Large intestine (tissue), 3 donors: Measurements from ENCODE around the gene ARID4B. TPM values are rescaled to one million over a fixed set of nuclear protein-coding genes. Genes with fewer than 3 reads are reported as not detected.

ENCODE experiments used
- DNase-seq, 2 donors: peaks; one replicate each; pipeline versions ENCODE4 v3.0.0 to v3.0.0-alpha.2; 2013
- H3K27ac ChIP-seq: one replicate; pipeline ENCODE4 v1.5.1; 2013; ENCODE audit warnings: low read length
- H3K27me3 ChIP-seq: 2 replicates; pipeline ENCODE4 v1.6.1; 2013; ENCODE audit warnings: low read length; ENCODE audit not compliant: control insufficient read depth, insufficient read depth
- H3K36me3 ChIP-seq: 2 replicates; pipeline ENCODE4 v1.6.1; 2013; ENCODE audit warnings: low read length; ENCODE audit not compliant: control insufficient read depth, insufficient read depth
- H3K4me1 ChIP-seq: one replicate; pipeline ENCODE4 v1.6.1; 2013; ENCODE audit warnings: low read length; ENCODE audit not compliant: control insufficient read depth, insufficient read depth
- H3K4me3 ChIP-seq: one replicate; pipeline ENCODE4 v1.5.1; 2013; ENCODE audit warnings: low read length
- H3K9me3 ChIP-seq: one replicate; pipeline ENCODE4 v1.6.1; 2013; ENCODE audit warnings: mild to moderate bottlenecking, low read depth, low read length, moderate library complexity; ENCODE audit not compliant: control insufficient read depth
- WGBS: methylation state at CpG from one replicate; pipeline ENCODE4 v1.1.5; 2013; ENCODE audit warnings: low lambda C conversion rate; ENCODE audit not compliant: insufficient coverage; 5-methylcytosine and 5-hydroxymethylcytosine counted together
- polyA plus RNA-seq: library from polyadenylated mRNA; unstranded; fragments of 120-200 nt; gene quantifications from one replicate; pipeline ENCODE4 v1.2.1, GENCODE V29; 2013

ARID4B gene
- polyA plus RNA-seq, 1 donor: 27.0 TPM

GRCh38 chr1:235131961-235132360, 196.0 kb downstream of the ARID4B start:
- Histone ChIP-seq H3K4me1 (no peaks in the 10 kb centered on the region), H3K27me3 (no peaks in the 10 kb centered on the region), H3K4me3 (no peak overlapping the region), H3K36me3 (peaks cover 35% of the 10 kb centered on the region), H3K9me3 (no peaks in the 10 kb centered on the region), H3K27ac (no peak overlapping the region)
- DNase-seq: no peak
- 83% methylated on average over 1 of the region's 6 CpGs for WGBS

DNA sequence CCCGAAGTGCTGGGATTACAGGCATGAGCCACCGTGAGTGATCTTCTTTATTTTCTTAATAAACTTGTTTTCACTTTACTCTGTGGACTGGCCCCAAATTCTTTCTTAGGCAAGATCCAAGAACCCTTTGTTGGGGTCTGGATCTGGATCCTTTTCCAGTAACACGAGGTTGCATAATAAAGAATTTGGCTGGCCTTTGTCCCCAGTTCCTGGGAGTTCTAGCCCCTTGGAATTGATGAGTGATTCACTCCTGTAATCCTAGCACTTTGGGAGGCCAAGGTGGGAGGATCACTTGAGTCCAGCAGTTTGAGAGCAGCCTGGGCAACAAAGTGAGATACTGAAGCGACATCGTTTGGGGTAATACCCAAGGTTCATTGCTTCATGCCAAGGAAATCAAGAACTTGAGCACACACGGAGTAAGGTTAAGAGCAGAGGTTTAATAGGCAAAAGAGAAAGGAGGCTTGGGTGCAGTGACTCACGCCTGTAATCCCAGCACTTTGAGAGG, 197.2 kb downstream of the ARID4B start:
- Histone ChIP-seq H3K9me3 (no peaks in the 10 kb centered on the region), H3K27me3 (no peaks in the 10 kb centered on the region), H3K27ac (no peak overlapping the region), H3K4me3 (no peak overlapping the region), H3K36me3 (peaks cover 29% of the 10 kb centered on the region), H3K4me1 (no peaks in the 10 kb centered on the region)
- no peak for DNase-seq
- 80% methylated on average over 1 of the region's 7 CpGs for WGBS

- no peak for DNase-seq
- no CpG with 5 or more reads among the region's 4 CpGs for WGBS
- Histone ChIP-seq H3K36me3 (peaks cover 25% of the 10 kb centered on the region), H3K4me1 (no peaks in the 10 kb centered on the region), H3K27me3 (no peaks in the 10 kb centered on the region), H3K27ac (no peak overlapping the region), H3K4me3 (no peak overlapping the region), H3K9me3 (no peaks in the 10 kb centered on the region)
Observed at GRCh38 chr1:235129774-235130570, 198.0 kb downstream of the ARID4B start.

DNA sequence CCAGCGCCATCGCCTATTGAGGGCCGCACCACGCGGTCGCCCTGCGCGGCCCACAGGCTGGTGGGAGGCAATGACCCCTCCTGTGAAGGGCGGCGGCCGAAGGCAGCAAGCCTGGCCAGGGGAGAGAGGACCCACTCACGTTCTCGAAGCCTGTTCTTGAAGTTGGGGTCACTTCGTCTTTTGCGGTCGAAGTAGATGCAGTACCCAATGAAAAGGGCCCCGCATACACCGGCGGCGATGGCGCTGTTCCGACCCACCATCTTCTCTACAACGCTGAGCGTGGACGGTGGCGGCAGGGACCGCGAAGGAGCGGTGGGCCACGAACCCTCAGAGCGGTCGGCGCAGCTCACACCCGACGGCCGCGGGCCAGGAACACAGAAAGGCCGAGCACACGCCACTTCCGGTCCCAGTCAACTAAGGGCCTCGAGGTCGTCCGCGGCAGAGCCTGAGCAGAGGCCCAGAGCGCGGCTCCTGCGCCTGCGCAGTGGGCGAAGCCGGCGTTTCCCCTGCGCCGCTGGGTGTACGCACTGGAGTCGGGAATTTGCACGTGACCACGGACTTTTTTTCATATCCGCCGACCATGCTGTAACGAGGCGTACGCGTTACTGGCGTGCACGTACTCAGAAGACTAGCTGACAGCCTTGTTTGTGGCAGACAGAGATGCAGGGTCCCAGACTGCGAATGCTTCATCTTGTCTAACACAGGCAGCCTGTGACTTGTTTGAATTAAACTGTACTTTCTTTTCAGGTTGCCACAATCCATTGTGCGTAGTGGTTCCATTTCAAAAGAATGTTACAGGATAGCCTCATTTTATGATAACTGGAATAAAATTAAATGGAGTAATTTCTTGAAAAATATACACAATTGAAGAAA, 199.3 kb downstream of the ARID4B start, which contains the start of gene TOMM20:
Gene TOMM20 (minus strand): TSS at position 382 of the 873 bp plus-strand sequence. CDS start 122 bp downstream, at position 260.
- Histone ChIP-seq H3K9me3 (no peaks in the 10 kb centered on the region), H3K4me3 (peak within 1 kb of the TSS; percentile 98), H3K4me1 (no peaks in the 10 kb centered on the region), H3K27ac (peak within 1 kb of the TSS; percentile 88), H3K36me3 (peaks cover 23% of the 10 kb centered on the region), H3K27me3 (no peaks in the 10 kb centered on the region)
- WGBS: no CpG with 5 or more reads among the region's 67 CpGs
- peak; percentile 99 to 100 for DNase-seq

GRCh38 chr1:235127732-235128455, 200.1 kb downstream of the ARID4B start:
- Histone ChIP-seq H3K9me3 (no peaks in the 10 kb centered on the region), H3K4me1 (no peaks in the 10 kb centered on the region), H3K4me3 (peak overlapping the region; percentile 98), H3K36me3 (peaks cover 18% of the 10 kb centered on the region), H3K27ac (peak overlapping the region; percentile 88), H3K27me3 (no peaks in the 10 kb centered on the region)
- DNase-seq: peak; percentile 35 to 76
- 0% methylated on average over 2 of the region's 35 CpGs for WGBS

GRCh38 chr1:235127203-235127602, 200.8 kb downstream of the ARID4B start:
- Histone ChIP-seq H3K4me3 (peak overlapping the region; percentile 98), H3K27me3 (no peaks in the 10 kb centered on the region), H3K4me1 (no peaks in the 10 kb centered on the region), H3K9me3 (no peaks in the 10 kb centered on the region), H3K36me3 (peaks cover 20% of the 10 kb centered on the region), H3K27ac (peak overlapping the region; percentile 38)
- DNase-seq: peak in 1 of 2 donors; percentile 20
- WGBS: no CpG with 5 or more reads among the region's 4 CpGs

GRCh38 chr1:235124665-235125064, 203.3 kb downstream of the ARID4B start:
- 86% methylated on average over 1 of the region's 1 CpG for WGBS

DNA sequence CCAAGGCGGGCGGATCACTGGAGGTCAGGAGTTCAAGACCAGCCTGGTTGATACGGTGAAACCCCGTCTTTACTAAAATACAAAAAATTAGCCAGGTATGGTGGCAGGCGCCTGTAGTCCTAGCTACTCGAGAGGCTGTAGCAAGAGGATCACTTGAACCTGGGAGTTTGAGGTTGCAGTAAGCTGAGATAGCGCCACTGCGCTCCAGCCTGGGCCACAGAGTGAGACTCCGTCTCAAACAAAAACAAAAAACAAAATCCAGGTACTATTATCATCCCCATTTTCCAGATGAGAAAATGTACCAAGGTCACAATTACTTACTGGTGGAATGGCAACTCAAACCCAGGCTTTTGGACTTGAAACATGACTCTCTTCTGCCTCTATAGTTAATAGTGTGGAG, 203.9 kb downstream of the ARID4B start:
- Histone ChIP-seq H3K27me3 (no peaks in the 10 kb centered on the region), H3K4me1 (no peaks in the 10 kb centered on the region), H3K27ac (no peak overlapping the region), H3K36me3 (peaks cover 29% of the 10 kb centered on the region), H3K4me3 (no peak overlapping the region), H3K9me3 (no peaks in the 10 kb centered on the region)
- no peak for DNase-seq
- no CpG with 5 or more reads among the region's 9 CpGs for WGBS

More at GRCh38 chr1:235124665-235125064, 203.3 kb downstream of the ARID4B start:
- H3K4me3 ChIP-seq: no peak overlapping the region
- H3K36me3 ChIP-seq: peaks cover 27% of the 10 kb centered on the region
- H3K4me1 ChIP-seq: no peaks in the 10 kb centered on the region
- no peaks in the 10 kb centered on the region for H3K27me3 ChIP-seq
- no peak for DNase-seq
- H3K27ac ChIP-seq: no peak overlapping the region
- H3K9me3 ChIP-seq: no peaks in the 10 kb centered on the region

DNA sequence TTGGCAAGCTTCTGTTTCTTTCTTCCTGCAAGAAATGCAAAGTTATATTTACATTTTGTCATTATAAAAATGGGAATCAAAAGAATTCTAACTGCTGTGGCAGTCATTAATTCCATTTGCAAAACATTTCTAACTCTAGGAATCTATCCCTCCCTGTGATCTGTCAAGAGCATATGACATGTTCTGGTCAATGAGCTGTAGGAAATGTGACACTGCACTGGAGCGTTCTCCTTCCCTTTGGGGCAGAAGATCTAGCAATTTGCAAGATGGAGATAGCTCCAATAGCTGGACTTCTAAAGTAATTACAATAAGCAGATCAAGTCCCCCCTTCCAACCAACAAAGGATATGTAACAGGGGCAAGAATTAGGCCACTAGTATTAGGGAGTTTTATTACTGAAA, 205.6 kb downstream of the ARID4B start:
- no CpG with 5 or more reads among the region's 1 CpG for WGBS
- Histone ChIP-seq H3K4me1 (no peaks in the 10 kb centered on the region), H3K27me3 (no peaks in the 10 kb centered on the region), H3K4me3 (no peak overlapping the region), H3K27ac (no peak overlapping the region), H3K36me3 (peaks cover 45% of the 10 kb centered on the region), H3K9me3 (no peaks in the 10 kb centered on the region)
- DNase-seq: no peak
